ENCODE results near the gene CHD2. TPM values are rescaled to one million over a fixed set of nuclear protein-coding genes. Genes with fewer than 3 reads are reported as not detected.

Gene CHD2
- total and polyA plus RNA-seq, 2 donors (not counting 3 experiments of a cell fraction or from before 2014, with no cell fraction given) = 53.8 to 97.9 TPM

GRCh38 chr15:92979011-92979701 is 79.0 kb downstream of the CHD2 start:
- Histone ChIP-seq H3K4me1 (ENCODE audit: control insufficient read depth, extremely low read depth, insufficient read depth, low read length) (peaks cover 20% of the 10 kb centered on the region), H3K9ac (replicated peaks; ENCODE audit: extremely low read depth, insufficient read depth, low read length) (no peak overlapping the region), H2AFZ (ENCODE audit: low read depth, low read length) (no peak overlapping the region), H3K9me3 (replicated peaks; ENCODE audit: control insufficient read depth, insufficient read depth, low read length) (no peaks in the 10 kb centered on the region), H3K27me3 (ENCODE audit: control insufficient read depth in 2 of 2, insufficient read depth in 2 of 2, low read length in 2 of 2) (no peaks in the 10 kb centered on the region), H3K4me3 (replicated peaks in 1 of 3; ENCODE audit: insufficient read depth in 1 of 3, low read depth in 1 of 3, low read length in 3 of 3) (no peak overlapping the region), H3K4me2 (ENCODE audit: insufficient read depth, low read length) (no peak overlapping the region), H3K79me2 (ENCODE audit: control insufficient read depth, insufficient read depth, low read length) (peaks cover 24% of the 10 kb centered on the region), H3K36me3 (ENCODE audit: control insufficient read depth in 2 of 2, extremely low read depth in 1 of 2, insufficient read depth in 2 of 2, low read length in 2 of 2) (peaks cover 41 to 46% of the 10 kb centered on the region in 2 experiments), H3K27ac (ENCODE audit: insufficient read depth, low read depth, low read length) (no peak overlapping the region), H3K9me1 (replicated peaks; ENCODE audit: control insufficient read depth, extremely low read depth, insufficient read depth, low read length) (no peaks in the 10 kb centered on the region), H4K20me1 (replicated peaks; ENCODE audit: control insufficient read depth, extremely low read depth, insufficient read depth, low read length) (no peaks in the 10 kb centered on the region)
- no peak for DNase-seq (ENCODE audit: low read depth, low spot score)
- intact Hi-C loops (cut with micrococcal nuclease) = no loop called here
- no peak for FAIRE-seq
- no TSS peak for BruUV-seq (replicated peaks)
- ChIA-PET CTCF (interaction anchor here (1.3 to 2.3 kb wide), 2 partner anchors 46 to 182 kb away, joined by 5 to 12 read pairs; no protein-coding TSS in a partner anchor), POLR2A (interaction anchor here (0.6 kb wide), 1 partner anchor 269 kb away, joined by 5 read pairs; no protein-coding TSS in a partner anchor)
- dilution Hi-C loops (cut with MboI; ENCODE audit: extremely low pct_ligation_motif_present, low sequenced_read_pairs) = no loop called here
- no peak for TF ChIP-seq POLR2A (IDR thresholded peaks at IDR 0.05; ENCODE audit: low read depth, low read length)
- no peak for TF ChIP-seq EZH2 (IDR thresholded peaks at IDR 0.05; ENCODE audit: borderline replicate concordance, low read depth, low read length, severe bottlenecking)
- no peak for TF ChIP-seq JUN (IDR thresholded peaks at IDR 0.05; ENCODE audit: borderline replicate concordance, insufficient read depth, insufficient read length, low read depth)
- no peak for TF ChIP-seq GATA2 (IDR thresholded peaks at IDR 0.05; ENCODE audit: insufficient read depth, insufficient read length, low read depth, low read length)
- TF ChIP-seq, protein P1, sequence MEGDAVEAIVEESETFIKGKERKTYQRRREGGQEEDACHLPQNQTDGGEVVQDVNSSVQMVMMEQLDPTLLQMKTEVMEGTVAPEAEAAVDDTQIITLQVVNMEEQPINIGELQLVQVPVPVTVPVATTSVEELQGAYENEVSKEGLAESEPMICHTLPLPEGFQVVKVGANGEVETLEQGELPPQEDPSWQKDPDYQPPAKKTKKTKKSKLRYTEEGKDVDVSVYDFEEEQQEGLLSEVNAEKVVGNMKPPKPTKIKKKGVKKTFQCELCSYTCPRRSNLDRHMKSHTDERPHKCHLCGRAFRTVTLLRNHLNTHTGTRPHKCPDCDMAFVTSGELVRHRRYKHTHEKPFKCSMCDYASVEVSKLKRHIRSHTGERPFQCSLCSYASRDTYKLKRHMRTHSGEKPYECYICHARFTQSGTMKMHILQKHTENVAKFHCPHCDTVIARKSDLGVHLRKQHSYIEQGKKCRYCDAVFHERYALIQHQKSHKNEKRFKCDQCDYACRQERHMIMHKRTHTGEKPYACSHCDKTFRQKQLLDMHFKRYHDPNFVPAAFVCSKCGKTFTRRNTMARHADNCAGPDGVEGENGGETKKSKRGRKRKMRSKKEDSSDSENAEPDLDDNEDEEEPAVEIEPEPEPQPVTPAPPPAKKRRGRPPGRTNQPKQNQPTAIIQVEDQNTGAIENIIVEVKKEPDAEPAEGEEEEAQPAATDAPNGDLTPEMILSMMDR (IDR thresholded peaks at IDR 0.05; ENCODE audit: extremely low read depth in 1 of 2, insufficient read depth in 1 of 2, low read depth in 1 of 2, low read length in 2 of 2) = no peak
- TF ChIP-seq FOS (IDR thresholded peaks at IDR 0.05; ENCODE audit: borderline replicate concordance, insufficient read depth, low read length) = no peak
- TF ChIP-seq POLR2AphosphoS5 (IDR thresholded peaks at IDR 0.05; ENCODE audit: insufficient read depth, low read depth, low read length) = no peak
- TF ChIP-seq MAX (IDR thresholded peaks at IDR 0.05; ENCODE audit: insufficient read depth, insufficient read length) = no peak
- no peak for TF ChIP-seq MYC (IDR thresholded peaks at IDR 0.05; ENCODE audit: low read depth, low read length)
